Fibroblast of lung (primary cell): Measurements from ENCODE around the gene C15orf39. TPM values are rescaled to one million over a fixed set of nuclear protein-coding genes. Genes with fewer than 3 reads are reported as not detected.

ENCODE experiments used
- DNase-seq, 2 donors: peaks; one replicate each; pipeline versions ENCODE4 v3.0.0 to v3.0.0-alpha.2; 2010; ENCODE audit warnings: low read depth in 2 of 2
- H2AFZ ChIP-seq: 2 replicates; pipeline ENCODE4 v1.5.1; 2012; ENCODE audit warnings: low read length, control low read depth, inconsistent platforms
- H3K27ac ChIP-seq: 2 replicates; pipeline ENCODE4 v1.5.1; 2011; ENCODE audit warnings: low read length, control low read depth; ENCODE audit not compliant: insufficient read depth
- H3K27me3 ChIP-seq: 2 replicates; pipeline ENCODE4 v1.5.1; 2011; ENCODE audit warnings: mild to moderate bottlenecking, low read length; ENCODE audit not compliant: control insufficient read depth, insufficient read depth
- H3K36me3 ChIP-seq: 2 replicates; pipeline ENCODE4 v1.5.1; 2011; ENCODE audit warnings: low read length; ENCODE audit not compliant: control insufficient read depth, insufficient read depth
- H3K4me1 ChIP-seq: 2 replicates; pipeline ENCODE4 v1.5.1; 2011; ENCODE audit warnings: low read length; ENCODE audit not compliant: control insufficient read depth, insufficient read depth; ENCODE audit errors: extremely low read depth
- H3K4me2 ChIP-seq: 2 replicates; pipeline ENCODE4 v1.5.1; 2011; ENCODE audit warnings: low read length, control low read depth; ENCODE audit not compliant: insufficient read depth; ENCODE audit errors: extremely low read depth
- H3K4me3 ChIP-seq, 4 experiments: fragments of 200-600 bp in 1 of 4; sonication (generic) in 1 of 4; replicated peaks in 1 of 4; 2 replicates each; pipeline ENCODE4 v1.5.1; 2011 to 2016; ENCODE audit warnings: low read length in 4 of 4, low read depth in 3 of 4, mild to moderate bottlenecking in 3 of 4, control low read depth in 2 of 4, inconsistent platforms in 1 of 4, mixed read lengths in 1 of 4; ENCODE audit not compliant: insufficient read depth in 1 of 4; ENCODE audit errors: control extremely low read depth in 1 of 4
- H3K79me2 ChIP-seq: 2 replicates; pipeline ENCODE4 v1.5.1; 2012; ENCODE audit warnings: mild to moderate bottlenecking, low read length, inconsistent platforms; ENCODE audit not compliant: control insufficient read depth, insufficient read depth
- H3K9ac ChIP-seq: 2 replicates; pipeline ENCODE4 v1.5.1; 2011; ENCODE audit warnings: mild to moderate bottlenecking, low read length, control low read depth; ENCODE audit not compliant: insufficient read depth
- H3K9me3 ChIP-seq: 2 replicates; pipeline ENCODE4 v1.5.1; 2012; ENCODE audit warnings: low read depth, low read length; ENCODE audit not compliant: control insufficient read depth, insufficient read depth
- H4K20me1 ChIP-seq: 2 replicates; pipeline ENCODE4 v1.5.1; 2011; ENCODE audit warnings: low read length; ENCODE audit not compliant: control insufficient read depth, insufficient read depth; ENCODE audit errors: extremely low read depth
- CTCF ChIP-seq, 2 donors: IDR thresholded peaks in 1 of 2; conservative IDR thresholded peaks in 1 of 2; 1 replicate in 1 of 2; 2 replicates in 1 of 2; pipeline ENCODE4 v1.5.1; 2011 to 2012; ENCODE audit warnings: low read length in 2 of 2, control low read depth in 1 of 2, inconsistent platforms in 1 of 2, low read depth in 1 of 2, mild to moderate bottlenecking in 1 of 2
- EZH2 ChIP-seq: IDR thresholded peaks from 2 replicates; pipeline ENCODE4 v1.5.1; 2012; ENCODE audit warnings: low read length, control low read depth, mild to moderate bottlenecking; ENCODE audit errors: missing control alignments
- polyA plus RNA-seq, 2 donors: library from polyadenylated mRNA; depleted of rRNA in 1 of 2; stranded (reverse) in 1 of 2; unstranded in 1 of 2; fragments of >200 nt; gene quantifications; 2 replicates each; pipeline ENCODE4 v1.2.1, GENCODE V29; 2011 to 2012; ENCODE audit warnings: missing spikeins in 1 of 2
- total RNA-seq: library from RNA; depleted of rRNA; stranded (reverse); fragments of >200 nt; gene quantifications from 2 replicates; pipeline ENCODE4 v1.2.1, GENCODE V29; 2014

C15orf39 gene
- total and polyA plus RNA-seq, 2 donors (not counting 1 experiment from before 2014, with no cell fraction given) = 1.7 to 2.3 TPM

DNA sequence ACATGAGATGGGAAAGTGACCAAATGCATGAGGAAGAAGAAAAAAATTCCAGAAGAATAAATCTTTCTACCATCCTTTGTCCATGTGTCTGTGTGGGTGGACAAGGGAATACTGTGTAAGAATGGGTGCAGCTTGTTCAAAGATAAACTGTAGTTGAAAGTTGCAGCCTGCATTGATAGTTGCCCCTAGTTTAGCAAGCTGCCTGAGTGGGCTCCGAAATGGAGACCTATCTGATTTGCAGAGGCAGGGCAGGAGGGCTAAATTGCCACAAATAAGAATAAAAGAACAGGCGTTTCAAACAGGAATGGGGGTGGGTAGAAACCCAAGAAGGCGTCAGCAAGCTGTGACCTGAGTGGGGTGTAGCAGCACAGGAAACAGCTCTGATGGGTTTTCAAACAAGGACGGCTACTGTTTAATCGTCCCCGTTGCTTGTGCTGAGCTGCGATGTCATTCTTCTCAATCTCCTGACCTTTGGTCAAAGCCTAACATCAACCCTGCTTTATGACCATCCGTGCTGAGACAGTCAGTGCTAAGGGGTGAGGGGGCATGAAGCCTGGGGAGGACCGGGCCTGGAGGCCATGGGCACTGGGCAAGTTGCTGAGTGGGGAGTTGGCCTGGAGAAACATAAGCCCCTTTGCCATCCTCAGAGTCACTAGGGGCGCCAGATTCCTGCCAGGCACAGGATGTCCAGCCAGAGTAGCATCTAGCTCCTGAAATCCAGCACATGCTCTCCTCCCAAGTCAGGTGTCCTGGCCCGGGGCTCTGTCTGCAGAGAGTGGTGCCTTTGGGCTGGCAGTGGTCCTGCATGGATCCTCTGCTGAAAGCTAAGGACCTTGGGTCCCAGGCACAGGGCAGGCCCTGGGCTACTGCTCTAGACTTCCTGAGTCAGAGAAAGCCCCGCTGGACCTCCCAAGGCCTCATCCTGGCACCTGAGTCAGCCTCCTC, 19.2 kb upstream of the C15orf39 start:
- no peaks in the 10 kb centered on the region for H3K27me3 ChIP-seq
- H3K9me3 ChIP-seq = no peaks in the 10 kb centered on the region
- peaks cover 9% of the 10 kb centered on the region for H3K4me1 ChIP-seq
- H3K9ac ChIP-seq = no peak overlapping the region
- H2AFZ ChIP-seq = no peak overlapping the region
- no peaks in the 10 kb centered on the region for H3K79me2 ChIP-seq
- H3K4me3 ChIP-seq = no peak overlapping the region
- DNase-seq = peak in 1 of 2 donors; percentile 66
- TF ChIP-seq CTCF (conservative IDR thresholded peaks at IDR 0.05 in 1 of 2, IDR thresholded peaks at IDR 0.05 in 1 of 2; ENCODE audit: low read depth in 1 of 2, low read length in 2 of 2) = no peak
- no peak for TF ChIP-seq EZH2
- H4K20me1 ChIP-seq = no peaks in the 10 kb centered on the region
- H3K4me2 ChIP-seq = no peak overlapping the region
- H3K36me3 ChIP-seq = no peaks in the 10 kb centered on the region
- no peak overlapping the region for H3K27ac ChIP-seq

- no peaks in the 10 kb centered on the region for H3K27me3 ChIP-seq
- no peak overlapping the region for H3K27ac ChIP-seq
- H3K4me1 ChIP-seq = peaks cover under 1% of the 10 kb centered on the region
- no peak overlapping the region for H3K4me2 ChIP-seq
- H4K20me1 ChIP-seq = no peaks in the 10 kb centered on the region
- TF ChIP-seq CTCF (conservative IDR thresholded peaks at IDR 0.05 in 1 of 2, IDR thresholded peaks at IDR 0.05 in 1 of 2; ENCODE audit: low read depth in 1 of 2, low read length in 2 of 2) (no peak), EZH2 (no peak)
- no peak overlapping the region for H3K4me3 ChIP-seq
- H3K9me3 ChIP-seq = no peaks in the 10 kb centered on the region
- H3K36me3 ChIP-seq = no peaks in the 10 kb centered on the region
- H3K79me2 ChIP-seq = no peaks in the 10 kb centered on the region
- DNase-seq = no peak
- no peak overlapping the region for H2AFZ ChIP-seq
- no peak overlapping the region for H3K9ac ChIP-seq
These were observed 16.2 kb upstream of the C15orf39 start for GRCh38 chr15:75185271-75186029.

DNA sequence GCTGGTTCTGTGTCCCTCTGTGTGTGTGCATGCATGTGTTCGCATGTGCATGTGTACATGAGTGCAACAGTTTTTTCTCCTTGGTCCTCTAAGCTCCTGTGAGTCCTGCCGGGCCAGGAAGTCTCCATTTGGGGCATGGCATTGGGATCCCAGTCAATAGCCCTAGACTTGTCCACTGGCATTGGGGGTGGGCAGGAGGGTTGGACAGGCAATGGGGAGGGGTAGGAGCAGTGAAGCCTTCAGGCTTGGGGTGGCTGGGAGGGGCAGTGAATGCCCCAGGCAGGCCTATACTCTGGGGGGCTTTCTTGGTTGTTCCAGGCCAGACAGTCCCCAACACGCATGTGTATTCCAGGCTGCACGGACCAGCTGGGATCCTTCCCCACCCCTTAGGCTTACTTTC, 15.6 kb upstream of the C15orf39 start:
- no peak for TF ChIP-seq EZH2
- TF ChIP-seq CTCF (conservative IDR thresholded peaks at IDR 0.05 in 1 of 2, IDR thresholded peaks at IDR 0.05 in 1 of 2; ENCODE audit: low read depth in 1 of 2, low read length in 2 of 2) = no peak
- Histone ChIP-seq H3K27ac (no peak overlapping the region), H3K9ac (no peak overlapping the region), H4K20me1 (no peaks in the 10 kb centered on the region), H3K79me2 (no peaks in the 10 kb centered on the region), H3K36me3 (no peaks in the 10 kb centered on the region), H2AFZ (no peak overlapping the region), H3K4me2 (no peak overlapping the region), H3K27me3 (no peaks in the 10 kb centered on the region), H3K4me3 (no peak overlapping the region), H3K4me1 (no peaks in the 10 kb centered on the region), H3K9me3 (no peaks in the 10 kb centered on the region)
- no peak for DNase-seq
